ENCODE measurements around the gene UBXN4. TPM values are rescaled to one million over a fixed set of nuclear protein-coding genes. Genes with fewer than 3 reads are reported as not detected.

Gene UBXN4
- total and polyA plus RNA-seq, 2 of the 13 experiments (the other 11 are each of a cell fraction or from before 2014, with no cell fraction given), result 74.2 to 104 TPM

DNA sequence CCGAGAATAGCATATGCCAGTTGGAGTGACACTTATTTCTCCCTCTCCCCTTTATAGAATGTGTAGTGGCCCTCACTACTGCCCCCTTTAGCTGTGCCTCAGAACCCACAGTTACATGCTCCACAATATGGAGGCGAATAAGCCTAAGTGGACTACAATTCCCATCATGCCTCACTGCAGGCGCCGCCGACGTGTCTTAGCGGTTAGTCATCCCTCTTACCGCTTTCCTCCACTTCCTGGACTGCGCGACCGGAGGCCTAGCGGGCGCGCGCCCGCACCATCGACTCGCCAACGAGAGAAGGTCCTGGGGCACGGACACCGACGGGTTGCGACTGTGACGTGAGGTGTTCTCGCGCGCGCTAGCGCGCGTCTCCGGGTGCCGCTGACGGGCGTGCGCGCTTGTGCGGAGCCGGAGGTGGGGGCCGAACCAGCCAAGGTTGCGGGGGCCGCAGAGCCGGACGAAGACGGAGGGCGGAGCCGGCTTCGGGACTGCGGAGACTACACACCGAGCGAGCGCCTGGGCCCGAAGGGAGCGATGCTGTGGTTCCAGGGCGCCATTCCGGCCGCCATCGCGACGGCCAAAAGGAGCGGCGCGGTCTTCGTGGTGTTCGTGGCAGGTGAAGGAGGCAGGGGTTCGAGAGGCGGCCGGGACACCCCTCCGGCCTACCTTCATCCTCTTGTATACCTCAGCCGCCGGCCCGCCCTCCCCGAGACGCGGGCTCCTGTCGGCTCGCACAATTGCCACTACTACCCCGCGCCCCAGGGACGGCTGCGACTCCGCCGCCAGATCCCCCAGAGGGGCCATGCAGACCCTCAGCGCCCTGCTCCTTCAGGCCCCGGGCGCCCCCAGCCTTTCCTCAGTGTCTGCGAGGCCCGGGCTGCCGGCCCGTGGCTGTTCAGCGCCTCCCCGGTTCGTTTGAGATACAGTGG, at the start of gene UBXN4 (continued):
- TF ChIP-seq, protein P1, sequence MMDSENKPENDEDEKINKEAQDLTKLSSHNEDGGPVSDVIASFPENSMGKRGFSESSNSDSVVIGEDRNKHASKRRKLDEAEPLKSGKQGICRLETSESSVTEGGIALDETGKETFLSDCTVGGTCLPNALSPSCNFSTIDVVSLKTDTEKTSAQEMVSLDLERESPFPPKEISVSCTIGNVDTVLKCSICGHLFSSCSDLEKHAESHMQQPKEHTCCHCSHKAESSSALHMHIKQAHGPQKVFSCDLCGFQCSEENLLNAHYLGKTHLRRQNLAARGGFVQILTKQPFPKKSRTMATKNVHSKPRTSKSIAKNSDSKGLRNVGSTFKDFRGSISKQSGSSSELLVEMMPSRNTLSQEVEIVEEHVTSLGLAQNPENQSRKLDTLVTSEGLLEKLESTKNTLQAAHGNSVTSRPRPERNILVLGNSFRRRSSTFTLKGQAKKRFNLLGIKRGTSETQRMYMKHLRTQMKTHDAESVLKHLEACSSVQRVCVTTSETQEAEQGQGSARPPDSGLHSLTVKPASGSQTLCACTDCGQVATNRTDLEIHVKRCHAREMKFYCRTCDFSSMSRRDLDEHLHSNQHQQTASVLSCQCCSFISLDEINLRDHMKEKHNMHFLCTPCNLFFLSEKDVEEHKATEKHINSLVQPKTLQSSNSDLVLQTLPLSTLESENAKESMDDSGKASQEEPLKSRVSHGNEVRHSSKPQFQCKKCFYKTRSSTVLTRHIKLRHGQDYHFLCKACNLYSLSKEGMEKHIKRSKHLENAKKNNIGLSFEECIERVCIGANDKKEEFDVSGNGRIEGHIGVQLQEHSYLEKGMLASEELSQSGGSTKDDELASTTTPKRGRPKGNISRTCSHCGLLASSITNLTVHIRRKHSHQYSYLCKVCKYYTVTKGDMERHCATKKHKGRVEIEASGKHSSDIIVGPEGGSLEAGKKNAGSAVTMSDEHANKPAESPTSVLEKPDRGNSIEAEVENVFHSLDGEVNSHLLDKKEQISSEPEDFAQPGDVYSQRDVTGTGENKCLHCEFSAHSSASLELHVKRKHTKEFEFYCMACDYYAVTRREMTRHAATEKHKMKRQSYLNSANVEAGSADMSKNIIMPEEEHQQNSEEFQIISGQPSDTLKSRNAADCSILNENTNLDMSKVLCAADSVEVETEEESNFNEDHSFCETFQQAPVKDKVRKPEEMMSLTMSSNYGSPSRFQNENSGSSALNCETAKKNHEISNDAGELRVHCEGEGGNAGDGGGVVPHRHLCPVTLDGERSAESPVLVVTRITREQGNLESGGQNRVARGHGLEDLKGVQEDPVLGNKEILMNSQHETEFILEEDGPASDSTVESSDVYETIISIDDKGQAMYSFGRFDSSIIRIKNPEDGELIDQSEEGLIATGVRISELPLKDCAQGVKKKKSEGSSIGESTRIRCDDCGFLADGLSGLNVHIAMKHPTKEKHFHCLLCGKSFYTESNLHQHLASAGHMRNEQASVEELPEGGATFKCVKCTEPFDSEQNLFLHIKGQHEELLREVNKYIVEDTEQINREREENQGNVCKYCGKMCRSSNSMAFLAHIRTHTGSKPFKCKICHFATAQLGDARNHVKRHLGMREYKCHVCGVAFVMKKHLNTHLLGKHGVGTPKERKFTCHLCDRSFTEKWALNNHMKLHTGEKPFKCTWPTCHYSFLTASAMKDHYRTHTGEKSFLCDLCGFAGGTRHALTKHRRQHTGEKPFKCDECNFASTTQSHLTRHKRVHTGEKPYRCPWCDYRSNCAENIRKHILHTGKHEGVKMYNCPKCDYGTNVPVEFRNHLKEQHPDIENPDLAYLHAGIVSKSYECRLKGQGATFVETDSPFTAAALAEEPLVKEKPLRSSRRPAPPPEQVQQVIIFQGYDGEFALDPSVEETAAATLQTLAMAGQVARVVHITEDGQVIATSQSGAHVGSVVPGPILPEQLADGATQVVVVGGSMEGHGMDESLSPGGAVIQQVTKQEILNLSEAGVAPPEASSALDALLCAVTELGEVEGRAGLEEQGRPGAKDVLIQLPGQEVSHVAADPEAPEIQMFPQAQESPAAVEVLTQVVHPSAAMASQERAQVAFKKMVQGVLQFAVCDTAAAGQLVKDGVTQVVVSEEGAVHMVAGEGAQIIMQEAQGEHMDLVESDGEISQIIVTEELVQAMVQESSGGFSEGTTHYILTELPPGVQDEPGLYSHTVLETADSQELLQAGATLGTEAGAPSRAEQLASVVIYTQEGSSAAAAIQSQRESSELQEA (CRISPR knock-in tag; IDR thresholded peaks at IDR 0.05; ENCODE audit: not compliant biosample characterization), result peak; percentile 99
- TF ChIP-seq RARG (CRISPR knock-in tag; IDR thresholded peaks at IDR 0.05; ENCODE audit: low read depth) (no peak), ZNF30 (CRISPR knock-in tag; IDR thresholded peaks at IDR 0.05) (peak; percentile 88; the same call in 1 of the 2 replicates), RAD21 (CRISPR knock-in tag; IDR thresholded peaks at IDR 0.05) (peak; percentile 49), ZNF790 (CRISPR knock-in tag; IDR thresholded peaks at IDR 0.05; ENCODE audit: borderline replicate concordance) (no peak; the same call in 1 of the 2 replicates), EP300 (IDR thresholded peaks at IDR 0.05; ENCODE audit: low read depth in 2 of 2, low read length in 2 of 2) (no peak; a peak in 1 of 4 replicates), EP300 (CRISPR knock-in tag; IDR thresholded peaks at IDR 0.05; ENCODE audit: borderline replicate concordance) (no peak), GLI4 (CRISPR knock-in tag; IDR thresholded peaks at IDR 0.05; ENCODE audit: borderline replicate concordance) (peak; percentile 86; the same call in 1 of the 2 replicates), SMYD3 (CRISPR knock-in tag; IDR thresholded peaks at IDR 0.05) (no peak; the same call in 1 of the 2 replicates), SMARCC2 (IDR thresholded peaks at IDR 0.05) (no peak), NFIC (IDR thresholded peaks at IDR 0.05; ENCODE audit: low read length) (no peak), CENPX (CRISPR knock-in tag; IDR thresholded peaks at IDR 0.05) (no peak), ZNF605 (CRISPR knock-in tag; IDR thresholded peaks at IDR 0.05) (peak; percentile 94; the same call in 1 of the 2 replicates)
- TF ChIP-seq, protein P2, sequence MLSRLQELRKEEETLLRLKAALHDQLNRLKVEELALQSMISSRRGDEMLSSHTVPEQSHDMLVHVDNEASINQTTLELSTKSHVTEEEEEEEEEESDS (CRISPR knock-in tag; IDR thresholded peaks at IDR 0.05; ENCODE audit: borderline replicate concordance), result no peak
- TF ChIP-seq, protein P3, sequence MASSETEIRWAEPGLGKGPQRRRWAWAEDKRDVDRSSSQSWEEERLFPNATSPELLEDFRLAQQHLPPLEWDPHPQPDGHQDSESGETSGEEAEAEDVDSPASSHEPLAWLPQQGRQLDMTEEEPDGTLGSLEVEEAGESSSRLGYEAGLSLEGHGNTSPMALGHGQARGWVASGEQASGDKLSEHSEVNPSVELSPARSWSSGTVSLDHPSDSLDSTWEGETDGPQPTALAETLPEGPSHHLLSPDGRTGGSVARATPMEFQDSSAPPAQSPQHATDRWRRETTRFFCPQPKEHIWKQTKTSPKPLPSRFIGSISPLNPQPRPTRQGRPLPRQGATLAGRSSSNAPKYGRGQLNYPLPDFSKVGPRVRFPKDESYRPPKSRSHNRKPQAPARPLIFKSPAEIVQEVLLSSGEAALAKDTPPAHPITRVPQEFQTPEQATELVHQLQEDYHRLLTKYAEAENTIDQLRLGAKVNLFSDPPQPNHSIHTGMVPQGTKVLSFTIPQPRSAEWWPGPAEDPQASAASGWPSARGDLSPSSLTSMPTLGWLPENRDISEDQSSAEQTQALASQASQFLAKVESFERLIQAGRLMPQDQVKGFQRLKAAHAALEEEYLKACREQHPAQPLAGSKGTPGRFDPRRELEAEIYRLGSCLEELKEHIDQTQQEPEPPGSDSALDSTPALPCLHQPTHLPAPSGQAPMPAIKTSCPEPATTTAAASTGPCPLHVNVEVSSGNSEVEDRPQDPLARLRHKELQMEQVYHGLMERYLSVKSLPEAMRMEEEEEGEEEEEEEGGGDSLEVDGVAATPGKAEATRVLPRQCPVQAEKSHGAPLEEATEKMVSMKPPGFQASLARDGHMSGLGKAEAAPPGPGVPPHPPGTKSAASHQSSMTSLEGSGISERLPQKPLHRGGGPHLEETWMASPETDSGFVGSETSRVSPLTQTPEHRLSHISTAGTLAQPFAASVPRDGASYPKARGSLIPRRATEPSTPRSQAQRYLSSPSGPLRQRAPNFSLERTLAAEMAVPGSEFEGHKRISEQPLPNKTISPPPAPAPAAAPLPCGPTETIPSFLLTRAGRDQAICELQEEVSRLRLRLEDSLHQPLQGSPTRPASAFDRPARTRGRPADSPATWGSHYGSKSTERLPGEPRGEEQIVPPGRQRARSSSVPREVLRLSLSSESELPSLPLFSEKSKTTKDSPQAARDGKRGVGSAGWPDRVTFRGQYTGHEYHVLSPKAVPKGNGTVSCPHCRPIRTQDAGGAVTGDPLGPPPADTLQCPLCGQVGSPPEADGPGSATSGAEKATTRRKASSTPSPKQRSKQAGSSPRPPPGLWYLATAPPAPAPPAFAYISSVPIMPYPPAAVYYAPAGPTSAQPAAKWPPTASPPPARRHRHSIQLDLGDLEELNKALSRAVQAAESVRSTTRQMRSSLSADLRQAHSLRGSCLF (CRISPR knock-in tag; IDR thresholded peaks at IDR 0.05; ENCODE audit: borderline replicate concordance), result 0 out of 2 replicates have a peak, but pooled peaks have one; percentile 63

Measured in HepG2 (cell line).